ENCODE measurements around the gene TSC22D3.

The TSC22D3 gene

GRCh38 chrX:107775000-107775733 is 420 bp downstream of the TSC22D3 start (continued):
- TF ChIP-seq TCF4 (CRISPR knock-in tag; IDR thresholded peaks at IDR 0.05; ENCODE audit: borderline replicate concordance) (no peak), SNAI2 (CRISPR knock-in tag; IDR thresholded peaks at IDR 0.05) (no peak), RARB (CRISPR knock-in tag; IDR thresholded peaks at IDR 0.05) (no peak), ZFP30 (CRISPR knock-in tag; IDR thresholded peaks at IDR 0.05) (no peak), ZNF70 (CRISPR knock-in tag; IDR thresholded peaks at IDR 0.05) (no peak), GLIS3 (CRISPR knock-in tag; IDR thresholded peaks at IDR 0.05) (no peak)

- no peak for ATAC-seq
- TF ChIP-seq OSR1 (CRISPR knock-in tag; IDR thresholded peaks at IDR 0.05) (no peak), ZFP3 (CRISPR knock-in tag; IDR thresholded peaks at IDR 0.05) (no peak), CSRNP3 (CRISPR knock-in tag; IDR thresholded peaks at IDR 0.05) (no peak), BACH2 (CRISPR knock-in tag; IDR thresholded peaks at IDR 0.05; ENCODE audit: borderline replicate concordance) (no peak)
These were observed 1.6 kb downstream of the TSC22D3 start for GRCh38 chrX:107773906-107774435.

- no peak for TF ChIP-seq PATZ1 (CRISPR knock-in tag; IDR thresholded peaks at IDR 0.05; ENCODE audit: borderline replicate concordance)
- TF ChIP-seq CSDC2 (CRISPR knock-in tag; IDR thresholded peaks at IDR 0.05), result no peak
- TF ChIP-seq POU6F1 (CRISPR knock-in tag; IDR thresholded peaks at IDR 0.05; ENCODE audit: borderline replicate concordance, low read depth), result no peak
- no peak for TF ChIP-seq ZC3H10 (CRISPR knock-in tag; IDR thresholded peaks at IDR 0.05)
- TF ChIP-seq ARNTL (CRISPR knock-in tag; IDR thresholded peaks at IDR 0.05; ENCODE audit: borderline replicate concordance, low read depth), result no peak
- TF ChIP-seq PPARA (CRISPR knock-in tag; IDR thresholded peaks at IDR 0.05; ENCODE audit: borderline replicate concordance), result no peak
- no peak for ATAC-seq
These were observed 2.4 kb downstream of the TSC22D3 start for GRCh38 chrX:107773206-107773605.

GRCh38 chrX:107769581-107770317 is 5.8 kb downstream of the TSC22D3 start:
- no peak for ATAC-seq
- TF ChIP-seq ZFP3 (CRISPR knock-in tag; IDR thresholded peaks at IDR 0.05) (no peak), CSDC2 (CRISPR knock-in tag; IDR thresholded peaks at IDR 0.05) (no peak), PPARA (CRISPR knock-in tag; IDR thresholded peaks at IDR 0.05; ENCODE audit: borderline replicate concordance) (no peak), ZNF8 (CRISPR knock-in tag; IDR thresholded peaks at IDR 0.05) (no peak), TCF4 (CRISPR knock-in tag; IDR thresholded peaks at IDR 0.05; ENCODE audit: borderline replicate concordance) (no peak), POU6F1 (CRISPR knock-in tag; IDR thresholded peaks at IDR 0.05; ENCODE audit: borderline replicate concordance, low read depth) (no peak), TSHZ2 (CRISPR knock-in tag; IDR thresholded peaks at IDR 0.05) (no peak), TOX (CRISPR knock-in tag; IDR thresholded peaks at IDR 0.05; ENCODE audit: borderline replicate concordance) (no peak), SNAI2 (CRISPR knock-in tag; IDR thresholded peaks at IDR 0.05) (no peak), ZC3H10 (CRISPR knock-in tag; IDR thresholded peaks at IDR 0.05) (no peak), CREB5 (CRISPR knock-in tag; IDR thresholded peaks at IDR 0.05; ENCODE audit: low read depth) (no peak), ZFP30 (CRISPR knock-in tag; IDR thresholded peaks at IDR 0.05) (no peak), ESRRG (CRISPR knock-in tag; IDR thresholded peaks at IDR 0.05) (no peak), ZNF565 (CRISPR knock-in tag; conservative IDR thresholded peaks at IDR 0.05; ENCODE audit: low read depth) (no peak)
